ENCODE results near the gene ZNRF4.

The ZNRF4 gene

GRCh38 chr19:5430237-5430636 is 25.0 kb upstream of the ZNRF4 start:
- no peak for TF ChIP-seq EZH2 (IDR thresholded peaks at IDR 0.05; ENCODE audit: borderline replicate concordance, low read length)
- no peak for TF ChIP-seq CTCF (IDR thresholded peaks at IDR 0.05; ENCODE audit: low read length)
- Histone ChIP-seq H3K9me2 (ENCODE audit: low read depth, low read length) (no peaks in the 10 kb centered on the region), H4K20me1 (ENCODE audit: insufficient read depth, low read length) (no peaks in the 10 kb centered on the region), H2AFZ (ENCODE audit: low read length) (no peak overlapping the region), H3F3A (ENCODE audit: insufficient read depth, low read length) (no peaks in the 10 kb centered on the region), H3K9ac (ENCODE audit: low read length) (no peak overlapping the region), H3K27me3 (ENCODE audit: insufficient read depth, low read length) (no peaks in the 10 kb centered on the region), H3K4me3 (ENCODE audit: low read depth, low read length, poor library complexity, severe bottlenecking) (no peak overlapping the region), H3K36me3 (ENCODE audit: insufficient read depth, low read length) (no peaks in the 10 kb centered on the region), H3K9me3 (ENCODE audit: low read length) (no peaks in the 10 kb centered on the region), H3K27ac (ENCODE audit: low read depth, low read length, poor library complexity, severe bottlenecking) (no peak overlapping the region), H3K4me1 (ENCODE audit: insufficient read depth, low read length, severe bottlenecking) (no peaks in the 10 kb centered on the region), H3K79me2 (ENCODE audit: insufficient read depth, low read length) (no peaks in the 10 kb centered on the region), H3K4me2 (ENCODE audit: low read length) (no peak overlapping the region)

DNA sequence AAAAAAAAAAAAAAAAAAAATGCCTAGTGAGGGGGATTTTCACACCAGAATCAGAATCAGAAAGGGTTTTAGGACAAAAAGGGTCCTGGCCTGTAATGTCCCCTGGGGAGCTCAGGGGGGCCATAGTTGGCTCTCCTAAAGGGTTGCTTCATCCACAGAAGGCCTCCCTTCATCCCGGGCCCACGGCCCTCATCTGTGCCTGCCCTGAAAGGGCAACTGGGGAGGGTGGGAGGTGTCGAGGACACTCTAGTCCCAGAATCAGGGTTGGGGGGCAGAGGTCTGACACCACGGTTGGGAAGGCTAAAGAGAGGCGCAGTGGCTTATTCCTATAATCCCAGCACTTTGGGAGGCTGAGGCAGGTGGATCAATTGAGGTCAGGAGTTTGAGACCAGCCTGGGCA is 22.5 kb upstream of the ZNRF4 start:
- Histone ChIP-seq H3F3A (ENCODE audit: insufficient read depth, low read length) (no peaks in the 10 kb centered on the region), H3K4me2 (ENCODE audit: low read length) (no peak overlapping the region), H3K27ac (ENCODE audit: low read depth, low read length, poor library complexity, severe bottlenecking) (no peak overlapping the region), H3K9me2 (ENCODE audit: low read depth, low read length) (no peaks in the 10 kb centered on the region), H3K79me2 (ENCODE audit: insufficient read depth, low read length) (no peaks in the 10 kb centered on the region), H3K36me3 (ENCODE audit: insufficient read depth, low read length) (no peaks in the 10 kb centered on the region), H3K27me3 (ENCODE audit: insufficient read depth, low read length) (no peaks in the 10 kb centered on the region), H3K4me3 (ENCODE audit: low read depth, low read length, poor library complexity, severe bottlenecking) (no peak overlapping the region), H3K9ac (ENCODE audit: low read length) (no peak overlapping the region), H4K20me1 (ENCODE audit: insufficient read depth, low read length) (no peaks in the 10 kb centered on the region), H3K4me1 (ENCODE audit: insufficient read depth, low read length, severe bottlenecking) (no peaks in the 10 kb centered on the region), H2AFZ (ENCODE audit: low read length) (no peak overlapping the region), H3K9me3 (ENCODE audit: low read length) (no peaks in the 10 kb centered on the region)
- no peak for TF ChIP-seq CTCF (IDR thresholded peaks at IDR 0.05; ENCODE audit: low read length)
- no peak for TF ChIP-seq EZH2 (IDR thresholded peaks at IDR 0.05; ENCODE audit: borderline replicate concordance, low read length)

GRCh38 chr19:5434351-5434917 is 20.8 kb upstream of the ZNRF4 start:
- Histone ChIP-seq H3K4me1 (ENCODE audit: insufficient read depth, low read length, severe bottlenecking) (no peaks in the 10 kb centered on the region), H3K27me3 (ENCODE audit: insufficient read depth, low read length) (no peaks in the 10 kb centered on the region), H3K9ac (ENCODE audit: low read length) (no peak overlapping the region), H3K79me2 (ENCODE audit: insufficient read depth, low read length) (no peaks in the 10 kb centered on the region), H3F3A (ENCODE audit: insufficient read depth, low read length) (no peaks in the 10 kb centered on the region), H3K9me3 (ENCODE audit: low read length) (no peaks in the 10 kb centered on the region), H3K4me3 (ENCODE audit: low read depth, low read length, poor library complexity, severe bottlenecking) (no peak overlapping the region), H3K4me2 (ENCODE audit: low read length) (no peak overlapping the region), H3K27ac (ENCODE audit: low read depth, low read length, poor library complexity, severe bottlenecking) (no peak overlapping the region), H2AFZ (ENCODE audit: low read length) (no peak overlapping the region), H3K9me2 (ENCODE audit: low read depth, low read length) (no peaks in the 10 kb centered on the region), H3K36me3 (ENCODE audit: insufficient read depth, low read length) (no peaks in the 10 kb centered on the region), H4K20me1 (ENCODE audit: insufficient read depth, low read length) (no peaks in the 10 kb centered on the region)
- no peak for TF ChIP-seq CTCF (IDR thresholded peaks at IDR 0.05; ENCODE audit: low read length)
- no peak for TF ChIP-seq EZH2 (IDR thresholded peaks at IDR 0.05; ENCODE audit: borderline replicate concordance, low read length)
